WI38 (cell line): ENCODE measurements around the gene HOXD11.

Experiments used
- H3K4me3 ChIP-seq: 2 replicates; pipeline ENCODE4 v1.5.1; 2011; ENCODE audit warnings: low read depth, mild to moderate bottlenecking, control low read depth, low read length
- TF ChIP-seq, protein P1 (sequence below): IDR thresholded peaks from 2 replicates; pipeline ENCODE4 v1.5.1; 2012; ENCODE audit warnings: low read depth, mild to moderate bottlenecking, control low read depth, low read length

Gene HOXD11

DNA sequence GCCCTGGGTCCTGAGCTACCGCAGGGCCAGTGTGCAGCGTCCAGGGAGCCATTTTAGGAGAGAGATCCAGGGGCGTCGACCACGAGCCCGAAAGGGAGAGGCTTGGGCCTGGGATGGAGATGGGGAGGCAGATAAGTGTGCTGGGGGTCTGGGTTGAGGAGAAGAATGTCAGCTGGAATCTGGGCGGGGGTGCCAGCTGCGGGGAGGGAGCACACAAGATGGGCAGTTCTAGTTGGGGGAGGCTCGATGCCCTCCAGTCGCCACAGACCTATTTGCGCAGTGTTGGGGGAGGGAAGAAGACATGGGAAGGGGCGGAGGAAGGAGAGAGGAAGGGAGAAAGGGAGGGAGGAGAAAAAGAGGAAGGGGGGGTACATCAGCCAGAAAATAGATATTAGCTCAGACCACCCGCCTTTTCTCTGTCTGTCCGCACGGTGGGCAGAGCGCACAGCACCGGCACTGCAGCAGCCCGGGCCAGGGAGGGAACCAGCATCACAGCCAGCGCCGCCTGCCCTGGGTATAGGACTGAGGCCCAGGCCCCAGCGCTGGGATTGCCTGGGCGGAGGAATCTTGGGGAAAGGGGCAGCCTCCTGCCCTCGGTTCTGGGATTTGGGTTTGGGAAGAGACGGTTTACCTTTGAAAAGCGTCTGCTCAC is 1.9 kb upstream of the HOXD11 start:
- no peak overlapping the region for H3K4me3 ChIP-seq
- TF ChIP-seq, protein P1, sequence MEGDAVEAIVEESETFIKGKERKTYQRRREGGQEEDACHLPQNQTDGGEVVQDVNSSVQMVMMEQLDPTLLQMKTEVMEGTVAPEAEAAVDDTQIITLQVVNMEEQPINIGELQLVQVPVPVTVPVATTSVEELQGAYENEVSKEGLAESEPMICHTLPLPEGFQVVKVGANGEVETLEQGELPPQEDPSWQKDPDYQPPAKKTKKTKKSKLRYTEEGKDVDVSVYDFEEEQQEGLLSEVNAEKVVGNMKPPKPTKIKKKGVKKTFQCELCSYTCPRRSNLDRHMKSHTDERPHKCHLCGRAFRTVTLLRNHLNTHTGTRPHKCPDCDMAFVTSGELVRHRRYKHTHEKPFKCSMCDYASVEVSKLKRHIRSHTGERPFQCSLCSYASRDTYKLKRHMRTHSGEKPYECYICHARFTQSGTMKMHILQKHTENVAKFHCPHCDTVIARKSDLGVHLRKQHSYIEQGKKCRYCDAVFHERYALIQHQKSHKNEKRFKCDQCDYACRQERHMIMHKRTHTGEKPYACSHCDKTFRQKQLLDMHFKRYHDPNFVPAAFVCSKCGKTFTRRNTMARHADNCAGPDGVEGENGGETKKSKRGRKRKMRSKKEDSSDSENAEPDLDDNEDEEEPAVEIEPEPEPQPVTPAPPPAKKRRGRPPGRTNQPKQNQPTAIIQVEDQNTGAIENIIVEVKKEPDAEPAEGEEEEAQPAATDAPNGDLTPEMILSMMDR: no peak

DNA sequence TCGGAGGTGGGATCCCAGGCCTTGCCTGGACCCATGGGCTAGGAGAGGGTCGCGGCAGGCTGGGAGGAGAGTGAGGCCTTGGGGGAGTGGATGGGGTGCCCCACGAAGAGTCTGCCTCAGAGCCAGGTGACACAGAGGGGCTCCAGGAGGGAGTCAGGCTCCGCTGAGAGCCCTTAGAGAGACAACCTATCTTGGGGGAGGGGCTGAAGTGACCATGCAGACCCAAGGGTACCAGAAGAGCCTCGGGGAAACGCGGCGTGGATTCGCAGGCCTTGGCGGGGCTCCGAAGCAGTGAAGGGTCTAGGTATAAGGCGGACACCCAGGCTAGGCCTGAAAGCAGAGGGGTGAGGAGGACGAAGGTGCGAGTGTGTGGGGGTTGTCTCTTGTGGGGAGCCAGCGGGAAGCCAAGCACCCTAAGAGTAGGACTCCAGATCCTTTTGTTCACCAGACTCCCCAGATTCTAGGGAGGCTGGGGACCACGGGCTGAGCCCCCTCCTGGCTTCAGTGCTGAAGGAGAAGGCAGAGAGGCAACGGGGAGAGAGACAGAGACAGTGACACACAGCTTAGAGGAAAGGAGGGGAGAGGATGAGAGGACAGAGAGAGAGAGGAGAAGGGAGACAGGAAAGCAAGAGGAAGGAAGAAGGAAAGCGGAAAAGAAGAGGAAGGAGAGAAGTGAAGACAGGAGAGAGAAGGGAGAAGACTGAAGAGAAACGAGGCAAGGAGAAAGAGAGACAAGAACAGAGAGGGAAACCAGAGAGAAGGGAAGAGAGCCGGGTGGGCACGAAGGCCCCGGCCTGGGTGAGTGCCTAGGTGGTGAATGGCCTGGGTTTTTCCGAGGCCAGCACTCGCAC is 1.1 kb upstream of the HOXD11 start:
- TF ChIP-seq, protein P1: no peak
- no peak overlapping the region for H3K4me3 ChIP-seq

DNA sequence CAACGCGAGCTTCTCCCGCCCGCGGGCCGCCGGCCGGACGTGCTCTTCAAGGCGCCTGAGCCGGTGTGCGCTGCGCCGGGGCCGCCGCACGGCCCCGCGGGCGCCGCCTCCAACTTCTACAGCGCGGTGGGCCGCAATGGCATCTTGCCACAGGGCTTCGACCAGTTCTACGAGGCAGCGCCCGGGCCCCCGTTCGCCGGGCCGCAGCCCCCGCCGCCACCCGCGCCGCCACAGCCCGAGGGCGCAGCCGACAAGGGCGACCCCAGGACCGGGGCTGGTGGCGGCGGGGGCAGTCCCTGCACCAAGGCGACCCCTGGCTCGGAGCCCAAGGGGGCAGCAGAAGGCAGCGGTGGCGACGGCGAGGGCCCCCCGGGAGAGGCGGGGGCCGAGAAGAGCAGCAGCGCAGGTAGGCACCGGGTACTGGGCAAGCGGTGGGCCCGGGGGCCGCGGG is 676 bp downstream of the HOXD11 start:
- TF ChIP-seq, protein P1: no peak

DNA sequence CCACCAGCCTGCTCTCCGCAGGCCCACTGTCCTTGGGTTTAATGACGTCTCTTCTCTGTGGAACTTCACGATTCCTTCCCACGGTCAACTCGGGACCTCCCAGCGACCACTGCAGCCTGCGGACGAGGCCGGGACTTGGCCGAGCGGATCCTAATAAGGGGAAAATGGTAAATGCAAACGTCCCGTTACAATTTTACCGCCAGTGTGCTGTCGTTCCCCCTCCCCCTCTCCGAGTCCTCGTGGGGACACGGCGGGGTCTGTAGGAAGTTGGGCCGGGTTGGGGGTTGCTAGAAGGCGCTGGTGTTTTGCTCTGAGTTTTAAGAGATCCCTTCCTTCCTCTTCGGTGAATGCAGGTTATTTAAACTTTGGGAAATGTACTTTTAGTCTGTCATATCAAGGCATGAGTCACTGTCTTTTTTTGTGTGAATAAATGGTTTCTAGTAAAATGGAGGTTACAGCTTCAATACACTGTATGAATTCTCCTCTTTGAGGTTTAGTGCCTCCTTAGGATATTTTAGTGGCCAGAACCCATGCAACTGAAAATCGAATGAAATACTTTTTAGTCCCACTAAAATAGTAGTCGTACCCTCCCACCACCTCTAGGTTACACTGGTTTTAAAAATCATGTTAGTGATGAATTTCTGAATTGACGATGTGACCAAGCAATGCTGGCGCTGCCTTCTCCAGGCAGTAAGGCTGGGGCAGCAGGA is 2.3 kb downstream of the HOXD11 start:
- TF ChIP-seq, protein P1: no peak
- H3K4me3 ChIP-seq: no peak overlapping the region

More for the DNA sequence above, 676 bp downstream of the HOXD11 start:
- H3K4me3 ChIP-seq: no peak overlapping the region

DNA sequence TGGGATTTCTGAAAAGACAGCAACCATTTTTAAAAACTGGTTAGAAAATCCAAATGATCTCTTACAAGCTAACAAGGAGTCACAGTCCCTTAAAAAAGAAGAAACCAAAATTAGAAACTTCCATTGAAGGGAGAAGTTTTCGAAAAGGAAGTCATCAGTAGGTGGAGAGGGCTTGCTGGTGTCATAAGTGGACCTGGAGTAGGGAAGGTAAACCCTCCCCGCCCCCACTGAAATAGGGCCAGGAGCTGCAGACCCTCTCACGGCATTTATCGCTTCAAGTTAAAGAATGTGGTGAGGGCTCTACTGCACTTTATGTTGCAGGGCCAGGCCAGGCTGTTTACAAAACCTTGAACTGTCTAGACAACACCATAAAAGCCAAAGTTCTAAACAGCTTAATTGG is 2.9 kb downstream of the HOXD11 start:
- no peak overlapping the region for H3K4me3 ChIP-seq
- TF ChIP-seq, protein P1: no peak

DNA sequence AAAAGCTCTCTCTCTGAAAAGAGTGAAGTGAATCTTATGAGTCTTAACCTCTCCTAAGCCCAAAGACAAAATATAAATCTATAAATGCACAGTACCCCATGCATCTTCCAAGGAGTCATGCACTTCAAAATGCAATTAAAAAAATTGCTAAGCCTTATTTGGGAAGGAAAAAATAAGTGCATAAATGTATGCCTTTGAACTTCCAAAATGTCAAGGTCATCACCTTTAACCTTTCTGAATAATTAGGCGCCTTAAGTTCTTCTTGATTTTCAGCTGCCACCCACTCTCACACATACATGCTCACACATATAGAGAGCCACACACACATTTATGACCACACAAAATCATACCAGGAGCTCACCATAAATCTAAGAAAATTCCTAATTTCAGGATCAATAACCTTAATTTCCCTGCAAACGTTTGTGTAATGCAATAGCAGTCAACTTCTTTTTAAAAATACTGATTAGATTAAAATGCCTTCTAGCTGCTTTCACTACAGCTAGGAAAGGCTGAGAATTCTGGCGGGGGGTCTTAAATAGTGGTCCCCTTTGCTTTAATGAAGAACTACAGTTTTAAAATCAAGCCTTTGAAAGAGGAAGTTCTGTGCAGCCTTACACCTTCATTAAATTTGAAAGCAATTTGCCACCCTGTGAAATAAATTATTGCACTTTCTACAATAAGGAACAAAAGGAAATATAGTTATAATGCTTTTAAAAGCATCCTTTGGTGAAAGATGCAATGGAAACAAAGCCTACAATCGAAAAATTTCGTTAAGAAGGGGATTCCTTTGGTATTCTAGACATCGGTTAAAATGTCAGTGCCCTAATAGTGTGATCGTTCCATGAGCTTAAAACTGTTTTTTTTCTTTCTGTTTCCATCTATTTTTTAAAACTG is 3.6 kb downstream of the HOXD11 start:
- no peak overlapping the region for H3K4me3 ChIP-seq
- TF ChIP-seq, protein P1: no peak
